Gastroesophageal sphincter (tissue), 2 donors: ENCODE measurements around the gene TDRD9.

Source experiments
- EP300 ChIP-seq: sonication (generic); formaldehyde crosslinking; IDR thresholded peaks from one replicate; pipeline ENCODE4 v1.6.1; 2017; ENCODE audit warnings: antibody characterized with exemption, mild to moderate bottlenecking
- POLR2A ChIP-seq, 2 donors: fragments of 450-650 bp; IDR thresholded peaks; one replicate each; pipeline ENCODE4 v1.6.1; 2017; ENCODE audit warnings: antibody characterized with exemption in 2 of 2, mild to moderate bottlenecking in 2 of 2, moderate library complexity in 1 of 2

- no peak for TF ChIP-seq POLR2A (IDR thresholded peaks at IDR 0.05)
- TF ChIP-seq EP300: no peak
These were observed 92.2 kb downstream of the TDRD9 start for GRCh38 chr14:104020471-104020870.
